HG02981 (cell line): ENCODE measurements around the gene MIAT.
"Not testable (repeated sequence)": the region's sequence is repeated elsewhere in the genome, so short reads cannot be mapped to it uniquely, and the experiment has no call there.

ENCODE experiments used
- ATAC-seq: cut with Tn5 transposase; IDR thresholded peaks from one replicate; pipeline ENCODE4 v1.9.1; 2021; ENCODE audit warnings: mild to moderate bottlenecking, moderate library complexity; ENCODE audit not compliant: unreplicated experiment

Gene MIAT

GRCh38 chr22:26691377-26691716 lies 34.0 kb downstream of the MIAT start:
- no peak for ATAC-seq

GRCh38 chr22:26692215-26692614 lies 34.8 kb downstream of the MIAT start:
- no peak for ATAC-seq

- ATAC-seq = no peak
Observed at GRCh38 chr22:26697151-26697550, 39.8 kb downstream of the MIAT start.

- no peak for ATAC-seq
Observed at GRCh38 chr22:26700462-26700861, 43.1 kb downstream of the MIAT start.

GRCh38 chr22:26700886-26701285 lies 43.5 kb downstream of the MIAT start:
- ATAC-seq = no peak

GRCh38 chr22:26701323-26701722 lies 43.9 kb downstream of the MIAT start:
- no peak for ATAC-seq

- no peak for ATAC-seq
Observed at GRCh38 chr22:26702906-26703830, 45.8 kb downstream of the MIAT start.

GRCh38 chr22:26705379-26705778 lies 48.0 kb downstream of the MIAT start:
- ATAC-seq = not testable (repeated sequence)

- ATAC-seq = no peak
Observed at GRCh38 chr22:26707090-26707489, 49.7 kb downstream of the MIAT start.

GRCh38 chr22:26707581-26707980 lies 50.2 kb downstream of the MIAT start:
- no peak for ATAC-seq

- no peak for ATAC-seq
Observed at GRCh38 chr22:26708256-26709009, 51.0 kb downstream of the MIAT start.

- no peak for ATAC-seq
Observed at GRCh38 chr22:26709617-26710390, 52.4 kb downstream of the MIAT start.

GRCh38 chr22:26711205-26711963 lies 54.0 kb downstream of the MIAT start:
- no peak for ATAC-seq

- ATAC-seq = no peak
Observed at GRCh38 chr22:26712158-26712557, 54.8 kb downstream of the MIAT start.

GRCh38 chr22:26713823-26714449 lies 56.5 kb downstream of the MIAT start:
- no peak for ATAC-seq

- no peak for ATAC-seq
Observed at GRCh38 chr22:26714971-26715370, 57.6 kb downstream of the MIAT start.

GRCh38 chr22:26715392-26715936 lies 58.1 kb downstream of the MIAT start:
- no peak for ATAC-seq

- ATAC-seq = no peak
Observed at GRCh38 chr22:26718488-26718887, 61.1 kb downstream of the MIAT start.

- ATAC-seq = no peak
Observed at GRCh38 chr22:26718905-26719304, 61.5 kb downstream of the MIAT start.

GRCh38 chr22:26722159-26722558 lies 64.8 kb downstream of the MIAT start:
- ATAC-seq = no peak
